ENCODE data around the gene FBXO40.

The FBXO40 gene

GRCh38 chr3:121606106-121606505 lies 12.9 kb downstream of the FBXO40 start:
- Histone ChIP-seq H3K4me3 (ENCODE audit: severe bottlenecking) (no peak overlapping the region), H3K27me3 (ENCODE audit: insufficient read depth, poor library complexity, severe bottlenecking) (no peaks in the 10 kb centered on the region), H3K4me1 (ENCODE audit: insufficient read depth, poor library complexity, severe bottlenecking) (no peaks in the 10 kb centered on the region), H3K27ac (ENCODE audit: poor library complexity, severe bottlenecking) (no peak overlapping the region), H3K9me3 (ENCODE audit: severe bottlenecking) (no peaks in the 10 kb centered on the region), H3K36me3 (ENCODE audit: low read depth) (no peaks in the 10 kb centered on the region)
- no peak for TF ChIP-seq CTCF (IDR thresholded peaks at IDR 0.05; ENCODE audit: poor library complexity, severe bottlenecking)
- no peak for DNase-seq (ENCODE audit: low spot score)
- no peak for ATAC-seq (ENCODE audit: low read depth)

GRCh38 chr3:121619691-121620090 lies 26.5 kb downstream of the FBXO40 start:
- DNase-seq (ENCODE audit: low spot score) (no peak), ATAC-seq (ENCODE audit: low read depth) (no peak)
- Histone ChIP-seq H3K9me3 (ENCODE audit: severe bottlenecking) (no peaks in the 10 kb centered on the region), H3K4me1 (ENCODE audit: insufficient read depth, poor library complexity, severe bottlenecking) (no peaks in the 10 kb centered on the region), H3K4me3 (ENCODE audit: severe bottlenecking) (no peak overlapping the region), H3K27me3 (ENCODE audit: insufficient read depth, poor library complexity, severe bottlenecking) (no peaks in the 10 kb centered on the region), H3K27ac (ENCODE audit: poor library complexity, severe bottlenecking) (no peak overlapping the region), H3K36me3 (ENCODE audit: low read depth) (no peaks in the 10 kb centered on the region)
- TF ChIP-seq CTCF (IDR thresholded peaks at IDR 0.05; ENCODE audit: poor library complexity, severe bottlenecking): no peak

GRCh38 chr3:121621491-121621890 lies 28.3 kb downstream of the FBXO40 start:
- no peak for DNase-seq (ENCODE audit: low spot score)
- Histone ChIP-seq H3K9me3 (ENCODE audit: severe bottlenecking) (no peaks in the 10 kb centered on the region), H3K27me3 (ENCODE audit: insufficient read depth, poor library complexity, severe bottlenecking) (no peaks in the 10 kb centered on the region), H3K27ac (ENCODE audit: poor library complexity, severe bottlenecking) (no peak overlapping the region), H3K36me3 (ENCODE audit: low read depth) (no peaks in the 10 kb centered on the region), H3K4me1 (ENCODE audit: insufficient read depth, poor library complexity, severe bottlenecking) (no peaks in the 10 kb centered on the region), H3K4me3 (ENCODE audit: severe bottlenecking) (no peak overlapping the region)
- TF ChIP-seq CTCF (IDR thresholded peaks at IDR 0.05; ENCODE audit: poor library complexity, severe bottlenecking): no peak
- ATAC-seq (ENCODE audit: low read depth): no peak

- no peak for ATAC-seq (ENCODE audit: low read depth)
- DNase-seq (ENCODE audit: low spot score): no peak
- Histone ChIP-seq H3K4me1 (ENCODE audit: insufficient read depth, poor library complexity, severe bottlenecking) (no peaks in the 10 kb centered on the region), H3K27ac (ENCODE audit: poor library complexity, severe bottlenecking) (no peak overlapping the region), H3K27me3 (ENCODE audit: insufficient read depth, poor library complexity, severe bottlenecking) (no peaks in the 10 kb centered on the region), H3K9me3 (ENCODE audit: severe bottlenecking) (no peaks in the 10 kb centered on the region), H3K4me3 (ENCODE audit: severe bottlenecking) (no peak overlapping the region), H3K36me3 (ENCODE audit: low read depth) (no peaks in the 10 kb centered on the region)
- TF ChIP-seq CTCF (IDR thresholded peaks at IDR 0.05; ENCODE audit: poor library complexity, severe bottlenecking): no peak
These were observed 31.1 kb downstream of the FBXO40 start for GRCh38 chr3:121624147-121624899.

GRCh38 chr3:121626495-121626894 lies 33.3 kb downstream of the FBXO40 start:
- TF ChIP-seq CTCF (IDR thresholded peaks at IDR 0.05; ENCODE audit: poor library complexity, severe bottlenecking): no peak
- H3K4me3 ChIP-seq (ENCODE audit: severe bottlenecking): no peak overlapping the region
- no peak for ATAC-seq (ENCODE audit: low read depth)

More at GRCh38 chr3:121626495-121626894, 33.3 kb downstream of the FBXO40 start:
- Histone ChIP-seq H3K27ac (ENCODE audit: poor library complexity, severe bottlenecking) (no peak overlapping the region), H3K36me3 (ENCODE audit: low read depth) (no peaks in the 10 kb centered on the region), H3K4me1 (ENCODE audit: insufficient read depth, poor library complexity, severe bottlenecking) (no peaks in the 10 kb centered on the region), H3K9me3 (ENCODE audit: severe bottlenecking) (no peaks in the 10 kb centered on the region), H3K27me3 (ENCODE audit: insufficient read depth, poor library complexity, severe bottlenecking) (no peaks in the 10 kb centered on the region)
- DNase-seq (ENCODE audit: low spot score): no peak
